HepG2 (cell line): ENCODE data around the gene LGALS1. TPM values are rescaled to one million over a fixed set of nuclear protein-coding genes. Genes with fewer than 3 reads are reported as not detected.

ENCODE experiments used
- BHLHE40 ChIP-seq: IDR thresholded peaks from 2 replicates; pipeline ENCODE4 v1.6.1; 2011; ENCODE audit warnings: low read length, improper control_type of control experiment
- KLF11 ChIP-seq: IDR thresholded peaks from 2 replicates; pipeline ENCODE4 v1.6.1; 2016; ENCODE audit warnings: missing compliant biosample characterization
- NBN ChIP-seq: fragments of 450-650 bp; conservative IDR thresholded peaks from 2 replicates; pipeline ENCODE4 v1.6.1; 2017
- NR2F6 ChIP-seq, 2 experiments: IDR thresholded peaks; 2 replicates each; pipeline ENCODE4 v1.6.1; 2016; ENCODE audit warnings: antibody characterized with exemption in 1 of 2, mild to moderate bottlenecking in 1 of 2
- SNAPC4 ChIP-seq: sonication (generic); formaldehyde crosslinking; IDR thresholded peaks from 2 replicates; pipeline ENCODE4 v1.4.0; 2020; ENCODE audit warnings: mild to moderate bottlenecking, missing genetic modification reagents
- SNAPC5 ChIP-seq: sonication (generic); formaldehyde crosslinking; IDR thresholded peaks from 2 replicates; pipeline ENCODE4 v1.8.1; 2023; ENCODE audit warnings: mild to moderate bottlenecking, missing genetic modification reagents, borderline replicate concordance
- THAP9 ChIP-seq: sonication (generic); formaldehyde crosslinking; IDR thresholded peaks from 2 replicates; pipeline ENCODE4; 2020; ENCODE audit warnings: missing genetic modification reagents, mild to moderate bottlenecking, borderline replicate concordance
- TRIM22 ChIP-seq: fragments of 450-650 bp; IDR thresholded peaks from 2 replicates; pipeline ENCODE4 v1.6.1; 2017
- USF2 ChIP-seq, 2 experiments: sonication (generic) in 1 of 2; formaldehyde crosslinking in 1 of 2; IDR thresholded peaks; 2 replicates each; pipeline versions ENCODE4 v1.5.1 to v1.6.1; 2011 to 2020; ENCODE audit warnings: borderline replicate concordance in 1 of 2, low read depth in 1 of 2, low read length in 1 of 2, mild to moderate bottlenecking in 1 of 2, missing genetic modification reagents in 1 of 2, moderate library complexity in 1 of 2
- YEATS4 ChIP-seq: sonication (generic); formaldehyde crosslinking; IDR thresholded peaks from 2 replicates; pipeline ENCODE4 v1.4.0; 2020; ENCODE audit warnings: missing genetic modification reagents, borderline replicate concordance
- ZFP36 ChIP-seq: fragments of 150-350 bp; IDR thresholded peaks from 2 replicates; pipeline ENCODE4 v1.6.1; 2018; ENCODE audit warnings: borderline replicate concordance, low read length, low read depth; ENCODE audit not compliant: partially characterized antibody
- ZKSCAN1 ChIP-seq: fragments of 150-350 bp; IDR thresholded peaks from 2 replicates; pipeline ENCODE4 v1.6.1; 2014; ENCODE audit warnings: low read length
- ZNF704 ChIP-seq: sonication (generic); formaldehyde crosslinking; IDR thresholded peaks from 2 replicates; pipeline ENCODE4 v1.8.1; 2023; ENCODE audit warnings: mild to moderate bottlenecking, inconsistent platforms, moderate library complexity, missing genetic modification reagents, borderline replicate concordance
- ZSCAN22 ChIP-seq: sonication (generic); formaldehyde crosslinking; IDR thresholded peaks from 2 replicates; pipeline ENCODE4 v1.4.0; 2020; ENCODE audit warnings: mild to moderate bottlenecking, missing genetic modification reagents
- polyA plus RNA-seq, 8 experiments: library from polyadenylated mRNA; depleted of rRNA in 3 of 8; stranded (reverse) in 7 of 8; unstranded in 1 of 8; fragments of >200 nt; fragmentation: Illumina TruSeq in 4 of 8; extraction: Trizol in 4 of 8; gene quantifications; 2 replicates each; pipeline versions ENCODE4 v1.2.1 to v1.2.3, GENCODE V29; 2011 to 2016; ENCODE audit warnings: low read depth in 4 of 8, missing spikeins in 1 of 8, mixed read lengths in 1 of 8; ENCODE audit not compliant: insufficient read depth in 1 of 8
- total RNA-seq, 5 experiments: library from RNA; depleted of rRNA; stranded (reverse); fragments of >200 nt; fragmentation: Illumina TruSeq; extraction: Trizol; gene quantifications; 2 replicates each; pipeline ENCODE4 v1.2.3, GENCODE V29; 2016; ENCODE audit warnings: low read depth in 1 of 5

The LGALS1 gene
- total and polyA plus RNA-seq, 2 of the 13 experiments (the other 11 are each of a cell fraction or from before 2014, with no cell fraction given) = 103 to 858 TPM

GRCh38 chr22:37633625-37634416 lies 41.6 kb upstream of the LGALS1 start (continued):
- TF ChIP-seq SNAPC4 (CRISPR knock-in tag) (no peak; the same call in 1 of the 2 replicates), NR2F6 (IDR thresholded peaks at IDR 0.05) (peak; percentile 64), NR2F6 (CRISPR knock-in tag; IDR thresholded peaks at IDR 0.05) (peak; percentile 58), NBN (no peak), USF2 (IDR thresholded peaks at IDR 0.05; ENCODE audit: low read depth, low read length) (no peak), USF2 (CRISPR knock-in tag; IDR thresholded peaks at IDR 0.05; ENCODE audit: borderline replicate concordance) (no peak), ZSCAN22 (CRISPR knock-in tag) (peak; percentile 21; the same call in 1 of the 2 replicates), TRIM22 (no peak), ZKSCAN1 (no peak), ZNF704 (CRISPR knock-in tag) (no peak), KLF11 (CRISPR knock-in tag) (0 out of 2 replicates have a peak, but pooled peaks have one; percentile 23), YEATS4 (peak; percentile 7; the same call in 1 of the 2 replicates), ZFP36 (no peak), THAP9 (CRISPR knock-in tag) (peak; percentile 35; the same call in 1 of the 2 replicates), SNAPC5 (CRISPR knock-in tag) (0 out of 2 replicates have a peak, but pooled peaks have one; percentile 53), BHLHE40 (no peak)
